Kidney capillary endothelial cell (primary cell): ENCODE measurements around the gene STK11IP.

ENCODE experiments used
- DNase-seq: peaks from one replicate; pipeline ENCODE4 v3.0.0-alpha.2; 2018; ENCODE audit warnings: low spot score

The STK11IP gene

DNA sequence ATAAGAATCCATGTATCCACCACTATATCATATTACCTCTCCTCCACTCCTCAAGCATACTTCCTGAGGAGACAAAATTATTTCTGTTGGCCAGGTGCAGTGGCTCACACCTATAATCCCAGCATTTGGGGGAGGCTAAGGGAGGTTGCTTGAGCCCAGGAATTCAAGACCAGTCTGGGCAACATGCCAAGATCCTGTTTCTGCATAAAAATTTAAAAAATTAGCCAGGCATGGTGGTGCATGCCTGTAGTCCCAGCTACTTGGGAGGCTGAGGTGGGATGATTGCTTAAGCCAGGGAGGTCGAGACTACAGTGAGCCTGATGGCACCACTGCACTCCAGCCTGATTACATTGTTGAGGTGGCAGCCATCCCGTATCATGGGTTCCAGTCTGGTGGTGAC lies 16.3 kb upstream of the STK11IP start:
- DNase-seq = no peak

DNA sequence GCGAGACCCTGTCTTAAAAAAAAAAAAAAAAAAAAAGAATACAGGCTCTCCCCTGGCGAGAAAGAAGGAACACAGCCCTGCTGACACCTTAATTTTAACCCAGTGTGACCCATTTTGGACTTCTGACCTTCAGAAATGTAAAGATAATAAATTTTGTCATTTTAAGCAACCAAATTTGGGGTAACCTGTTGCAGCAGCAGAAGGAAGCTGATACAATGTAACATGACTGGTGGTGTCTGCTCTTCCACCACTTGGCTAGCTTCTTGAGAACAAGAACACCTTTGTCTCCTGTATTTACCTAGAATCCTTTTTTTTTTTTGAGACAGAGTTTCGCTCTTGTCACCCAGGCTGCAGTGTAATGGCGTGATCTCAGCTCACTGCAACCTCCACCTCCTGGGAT lies 6.6 kb upstream of the STK11IP start:
- DNase-seq = no peak

DNA sequence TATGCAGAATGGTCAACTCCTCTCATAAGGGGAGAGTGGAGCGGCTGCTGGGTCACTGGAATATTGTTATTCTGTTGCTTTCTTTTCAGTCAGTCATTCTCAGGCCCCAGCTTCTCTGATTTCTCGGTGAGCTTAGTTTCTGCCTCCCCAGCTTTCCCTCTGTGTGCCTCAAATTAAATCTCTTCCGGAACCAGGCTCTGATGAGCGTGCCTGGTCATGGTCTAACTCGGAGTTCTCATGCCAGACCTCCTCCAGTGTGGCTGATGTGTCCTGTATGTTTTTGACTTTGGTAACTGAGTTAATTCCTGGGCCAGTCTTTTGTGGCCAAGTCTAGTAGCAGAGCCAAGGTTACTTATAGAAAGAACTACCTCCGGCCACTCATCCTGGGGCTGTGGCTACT lies 4.9 kb upstream of the STK11IP start:
- DNase-seq = no peak

DNA sequence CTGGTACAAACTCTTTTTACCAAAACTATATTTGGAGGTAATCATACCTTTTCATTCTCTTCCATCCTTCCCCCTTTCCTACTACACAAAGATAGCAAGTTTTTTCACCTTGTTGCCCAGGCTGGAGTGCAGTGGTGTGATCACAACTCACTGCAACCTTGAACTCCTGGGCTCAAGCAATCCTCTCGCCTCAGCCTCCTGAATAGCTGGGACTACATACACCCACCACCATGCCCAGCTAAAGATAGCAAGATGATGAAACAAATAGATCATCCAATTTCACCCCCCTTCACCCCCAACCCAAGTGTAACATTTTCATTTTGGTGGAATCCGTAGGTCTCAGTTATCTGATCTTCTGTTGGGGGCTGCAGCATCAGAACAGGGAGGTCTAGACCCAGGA lies 4.5 kb upstream of the STK11IP start:
- DNase-seq = no peak

DNA sequence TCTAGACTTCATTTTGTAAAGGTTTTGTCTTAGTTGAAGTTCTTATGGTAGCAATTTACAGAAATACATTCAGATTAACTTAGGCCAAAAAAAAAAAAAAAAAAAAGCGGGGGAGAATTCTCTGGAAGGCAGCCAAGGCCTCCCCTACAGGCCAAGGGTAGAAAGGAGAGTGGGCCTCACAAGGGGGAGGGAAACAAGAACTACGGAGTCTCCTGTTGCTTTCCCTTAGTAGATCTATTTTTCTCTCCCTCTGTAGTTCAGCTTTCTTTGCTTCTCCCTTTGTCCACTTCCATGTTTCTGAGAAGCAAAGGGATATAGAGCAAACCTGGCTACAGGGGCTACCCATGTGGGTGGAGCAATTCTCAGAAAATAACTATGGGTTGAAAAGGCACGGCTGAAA lies 2.4 kb upstream of the STK11IP start:
- DNase-seq = no peak

DNA sequence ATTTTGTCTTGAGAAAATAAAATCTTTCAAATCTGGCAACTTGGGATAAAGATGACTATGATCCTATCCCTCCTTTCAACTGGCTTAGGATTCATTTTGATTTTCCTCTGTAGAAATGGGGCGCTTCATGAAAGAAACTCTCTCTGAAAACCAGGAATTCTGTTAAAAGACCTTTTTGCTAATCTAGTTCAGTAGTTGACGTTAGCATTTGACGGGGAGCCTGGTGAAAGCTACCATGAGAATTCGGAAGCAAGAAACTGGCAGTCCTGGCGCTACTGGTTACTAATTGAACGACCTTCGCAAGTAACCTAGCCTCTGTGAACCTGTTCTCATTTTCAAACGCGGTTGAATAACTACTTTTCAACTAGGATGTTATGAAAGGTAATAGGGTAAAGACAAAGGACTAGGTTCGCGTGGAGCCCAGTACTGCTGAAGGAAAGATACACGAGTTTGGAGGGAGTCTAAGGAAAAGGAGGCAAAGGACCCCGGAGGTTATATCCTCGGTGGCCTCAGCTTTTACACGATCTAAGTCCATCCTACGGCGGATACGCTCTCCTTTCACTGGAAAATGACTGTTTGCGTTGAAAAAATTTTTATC lies 604 bp upstream of the STK11IP start:
- no peak for DNase-seq

DNA sequence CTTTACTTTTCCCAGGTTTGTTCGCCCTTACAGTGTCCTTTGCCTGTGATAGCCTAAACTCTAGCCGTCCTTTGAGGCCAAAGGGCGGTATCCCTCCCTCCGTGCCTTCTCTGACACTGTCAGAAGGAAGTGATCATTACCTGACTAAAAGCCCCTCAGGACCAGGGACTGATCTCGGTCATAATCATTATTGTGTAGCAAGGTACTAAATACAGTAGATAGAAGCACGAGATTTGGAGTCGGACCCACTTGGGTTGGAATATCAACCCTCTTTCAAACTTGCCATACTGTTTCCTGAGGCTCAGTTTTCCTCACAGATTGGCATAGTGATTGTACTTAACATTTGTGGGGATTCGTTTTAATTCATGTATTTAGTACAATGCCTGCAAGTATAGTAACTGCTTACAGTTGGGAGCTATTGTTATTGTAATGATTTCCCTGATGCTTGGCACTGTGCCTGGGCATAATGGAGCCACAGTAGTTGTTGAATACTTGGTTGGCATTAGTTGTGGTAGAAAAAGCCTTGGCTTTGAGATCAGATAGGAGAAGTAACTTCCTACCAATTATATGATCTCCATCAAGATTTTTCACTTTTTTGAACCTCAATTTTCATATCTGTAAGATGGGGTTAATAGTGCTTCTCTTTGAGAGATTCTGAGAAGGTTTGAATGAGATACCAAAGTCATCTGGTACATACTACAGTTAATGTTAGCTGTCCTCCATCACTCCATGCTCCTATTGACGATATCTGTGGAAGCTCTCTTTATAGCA lies 836 bp downstream of the STK11IP start:
- peak; percentile 15 for DNase-seq

DNA sequence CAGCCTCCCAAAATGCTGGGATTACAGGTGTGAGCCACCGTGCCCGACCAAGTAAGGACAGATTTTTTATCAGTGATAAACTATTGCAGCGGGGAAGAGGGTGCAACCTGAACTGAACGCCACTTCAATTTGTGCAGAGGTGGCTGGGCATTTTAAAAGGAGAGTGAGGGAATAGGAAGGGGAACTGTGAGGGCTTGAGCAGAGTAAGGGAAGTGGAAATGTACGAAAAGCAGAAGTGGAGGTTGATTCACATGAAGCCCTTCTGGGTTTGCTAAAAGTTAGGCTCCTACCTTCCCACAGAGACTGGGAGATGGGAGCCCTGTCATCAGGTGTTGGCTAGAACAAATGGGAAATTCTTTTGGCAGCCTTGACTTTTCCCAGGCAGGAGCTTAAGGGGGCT lies 6.1 kb downstream of the STK11IP start:
- DNase-seq = no peak

DNA sequence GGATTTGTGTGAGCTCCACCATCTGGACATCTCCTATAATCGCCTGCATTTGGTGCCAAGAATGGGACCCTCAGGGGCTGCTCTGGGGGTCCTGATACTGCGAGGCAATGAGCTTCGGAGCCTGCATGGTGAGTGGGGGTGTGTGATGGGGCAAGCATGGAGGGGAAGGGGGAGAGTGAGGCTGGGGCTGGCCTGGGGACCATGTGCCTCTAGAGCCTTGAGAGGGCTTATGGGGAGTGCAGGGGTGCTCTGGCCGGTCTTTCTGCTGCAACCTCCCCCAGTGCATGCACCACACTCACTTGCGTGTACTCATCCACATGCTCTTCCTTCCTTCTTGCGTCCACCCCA lies 7.9 kb downstream of the STK11IP start:
- DNase-seq = no peak

DNA sequence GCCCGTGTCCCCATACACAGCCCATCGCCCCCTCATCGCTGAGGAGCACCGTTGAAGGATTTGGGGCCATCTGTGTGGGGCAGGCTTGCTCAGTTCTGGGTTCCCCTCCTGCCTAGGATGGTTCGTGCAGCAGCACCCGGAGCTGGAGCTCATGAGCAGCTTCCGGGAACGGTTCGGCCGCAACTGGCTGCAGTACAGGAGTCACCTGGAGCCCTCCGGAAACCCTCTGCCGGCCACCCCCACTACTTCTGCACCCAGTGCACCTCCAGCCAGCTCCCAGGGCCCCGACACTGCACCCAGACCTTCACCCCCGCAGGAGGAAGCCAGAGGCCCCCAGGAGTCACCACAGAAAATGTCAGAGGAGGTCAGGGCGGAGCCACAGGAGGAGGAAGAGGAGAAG lies 10.3 kb downstream of the STK11IP start:
- no peak for DNase-seq

DNA sequence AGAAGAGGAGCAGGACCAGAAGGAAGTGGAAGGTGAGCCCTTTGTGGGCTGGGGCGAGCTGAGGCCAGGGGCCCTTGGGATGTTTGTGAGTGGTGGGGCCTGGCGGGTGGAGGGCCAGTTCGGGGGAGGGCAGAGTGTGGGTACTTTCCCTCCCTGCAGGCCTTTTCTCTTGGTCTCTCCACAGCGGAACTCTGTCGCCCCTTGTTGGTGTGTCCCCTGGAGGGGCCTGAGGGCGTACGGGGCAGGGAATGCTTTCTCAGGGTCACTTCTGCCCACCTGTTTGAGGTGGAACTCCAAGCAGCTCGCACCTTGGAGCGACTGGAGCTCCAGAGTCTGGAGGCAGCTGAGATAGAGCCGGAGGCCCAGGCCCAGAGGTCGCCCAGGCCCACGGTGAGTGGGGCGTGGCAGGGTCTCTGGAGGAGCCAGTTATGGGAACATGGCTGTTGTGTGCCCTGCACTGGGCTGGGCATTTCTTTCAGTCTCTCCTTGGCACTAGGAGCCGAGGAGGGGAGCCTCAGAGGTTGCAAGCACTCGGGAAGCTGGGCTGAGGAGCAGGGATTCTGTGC lies 10.8 kb downstream of the STK11IP start:
- no peak for DNase-seq

DNA sequence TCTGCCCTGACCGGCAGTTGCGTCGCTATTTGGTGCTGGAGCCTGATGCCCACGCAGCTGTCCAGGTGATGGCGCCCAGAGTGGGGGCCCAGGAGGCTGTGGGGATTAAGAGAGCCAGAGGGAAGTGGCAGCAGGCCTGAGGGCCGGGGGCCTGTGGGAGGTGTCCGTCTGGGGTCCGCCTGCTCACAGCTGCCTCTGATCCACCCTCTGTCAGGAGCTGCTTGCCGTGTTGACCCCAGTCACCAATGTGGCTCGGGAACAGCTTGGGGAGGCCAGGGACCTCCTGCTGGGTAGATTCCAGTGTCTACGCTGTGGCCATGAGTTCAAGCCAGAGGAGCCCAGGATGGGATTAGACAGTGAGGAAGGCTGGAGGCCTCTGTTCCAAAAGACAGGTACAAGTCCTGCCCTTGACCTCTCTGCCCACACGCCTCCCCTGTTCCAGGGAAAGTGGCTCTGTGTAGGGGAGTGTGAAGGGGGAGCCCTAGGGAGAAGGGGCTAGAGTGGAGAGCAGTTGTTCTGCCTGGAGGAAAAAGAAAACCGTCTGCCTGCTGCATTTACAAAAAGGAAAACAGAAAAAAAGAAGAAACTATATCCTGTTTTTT lies 11.6 kb downstream of the STK11IP start:
- no peak for DNase-seq

DNA sequence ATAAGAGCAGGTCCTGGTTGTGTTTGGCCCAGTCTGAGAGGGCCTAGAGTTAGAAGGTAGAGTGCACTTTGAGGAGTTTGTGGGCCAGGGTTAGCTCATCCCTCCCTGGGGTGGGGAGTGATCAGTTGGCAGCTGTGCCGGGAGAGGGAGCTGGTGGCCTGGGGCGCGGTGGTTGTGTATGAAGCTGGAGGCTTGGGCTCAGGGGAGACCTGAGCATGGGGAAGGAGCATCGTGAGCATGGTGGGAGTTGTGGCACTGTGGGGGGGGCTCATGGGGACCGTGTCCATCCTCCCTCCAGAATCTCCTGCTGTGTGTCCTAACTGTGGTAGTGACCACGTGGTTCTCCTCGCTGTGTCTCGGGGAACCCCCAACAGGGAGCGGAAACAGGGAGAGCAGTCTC lies 13.6 kb downstream of the STK11IP start:
- DNase-seq = no peak

DNA sequence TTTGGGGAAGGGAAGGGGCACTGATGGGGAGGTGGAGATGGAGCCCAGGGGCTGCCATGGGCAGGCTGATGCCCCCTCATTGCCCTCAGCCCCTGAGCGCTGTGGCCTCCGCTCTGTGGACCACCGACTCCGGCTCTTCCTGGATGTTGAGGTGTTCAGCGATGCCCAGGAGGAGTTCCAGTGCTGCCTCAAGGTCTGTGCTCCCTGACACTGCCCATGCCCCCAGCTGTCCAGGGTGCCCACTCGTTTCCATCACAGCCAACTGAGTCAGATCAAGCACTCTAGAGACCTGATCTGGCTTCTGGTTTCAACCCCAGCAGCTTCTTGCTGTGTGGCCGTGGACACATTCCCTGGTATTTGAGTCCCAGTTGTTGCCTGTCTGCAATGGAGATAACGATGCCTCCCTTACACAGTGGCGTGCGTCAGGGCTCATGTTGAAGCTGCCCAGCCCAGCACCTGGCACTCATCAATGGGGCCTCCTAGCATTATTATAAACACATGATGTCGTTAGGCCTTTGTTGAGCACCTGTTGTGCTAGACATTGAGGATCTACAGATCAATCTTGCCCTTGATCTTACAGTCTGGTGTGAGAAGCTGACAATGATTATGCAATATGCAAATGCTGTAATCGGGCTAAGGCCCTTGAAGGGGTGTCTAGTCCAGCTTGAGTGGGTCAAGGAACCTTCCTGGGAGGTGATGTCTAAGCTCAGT lies 14.4 kb downstream of the STK11IP start:
- no peak for DNase-seq

DNA sequence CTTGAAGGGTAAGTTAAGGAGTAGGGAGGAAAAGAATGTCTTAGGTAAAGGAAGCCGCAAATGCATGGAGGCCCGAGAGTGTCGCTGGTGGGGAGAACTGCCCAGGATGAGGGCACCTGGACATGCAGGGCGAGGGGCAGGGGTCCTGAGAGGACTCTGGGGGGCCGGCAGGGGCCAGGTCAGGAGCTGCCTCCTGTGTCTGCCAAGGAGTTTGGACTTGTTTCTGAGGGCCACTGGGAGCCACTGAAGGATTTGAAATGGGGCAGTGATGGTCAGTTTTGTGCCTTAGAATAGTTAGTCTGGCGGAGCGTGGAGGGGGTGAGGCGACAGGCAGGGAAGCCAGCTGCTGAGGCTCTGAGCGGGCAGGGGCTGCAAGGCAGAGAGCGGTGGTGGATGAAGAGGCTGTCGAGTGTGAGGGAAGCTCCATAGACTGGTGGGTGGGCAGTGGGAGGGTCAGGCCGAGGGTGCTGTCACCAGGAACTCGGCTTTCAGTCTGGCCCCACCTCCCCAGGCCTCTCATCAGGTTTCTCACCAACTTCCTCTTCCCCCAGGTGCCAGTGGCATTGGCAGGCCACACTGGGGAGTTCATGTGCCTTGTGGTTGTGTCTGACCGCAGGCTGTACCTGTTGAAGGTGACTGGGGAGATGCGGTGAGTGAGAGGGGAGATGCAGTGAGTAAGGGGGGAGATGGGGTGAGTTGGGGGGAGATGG lies 15.1 kb downstream of the STK11IP start:
- no peak for DNase-seq

DNA sequence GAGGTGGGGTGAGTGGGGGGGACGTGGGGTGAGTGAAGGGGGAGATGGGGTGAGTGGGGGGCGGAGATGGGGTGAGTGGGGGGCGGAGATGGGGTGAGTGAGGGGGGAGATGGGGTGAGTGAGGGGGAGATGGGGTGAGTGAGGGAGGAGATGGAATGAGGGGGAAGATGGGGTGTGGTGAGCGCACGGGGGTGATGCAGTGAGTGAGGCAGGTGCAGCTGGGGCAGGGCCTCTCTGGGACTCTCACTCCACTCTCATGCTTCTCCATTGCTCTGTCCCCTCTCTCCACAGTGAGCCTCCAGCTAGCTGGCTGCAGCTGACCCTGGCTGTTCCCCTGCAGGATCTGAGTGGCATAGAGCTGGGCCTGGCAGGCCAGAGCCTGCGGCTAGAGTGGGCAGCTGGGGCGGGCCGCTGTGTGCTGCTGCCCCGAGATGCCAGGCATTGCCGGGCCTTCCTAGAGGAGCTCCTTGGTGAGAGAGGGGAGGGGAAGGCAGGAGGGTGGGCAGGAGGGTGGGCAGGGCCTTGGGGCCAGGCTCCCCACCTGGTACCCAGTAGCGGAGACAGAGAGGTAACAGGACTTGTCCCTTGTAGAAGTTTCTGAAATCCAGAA lies 15.9 kb downstream of the STK11IP start:
- no peak for DNase-seq

DNA sequence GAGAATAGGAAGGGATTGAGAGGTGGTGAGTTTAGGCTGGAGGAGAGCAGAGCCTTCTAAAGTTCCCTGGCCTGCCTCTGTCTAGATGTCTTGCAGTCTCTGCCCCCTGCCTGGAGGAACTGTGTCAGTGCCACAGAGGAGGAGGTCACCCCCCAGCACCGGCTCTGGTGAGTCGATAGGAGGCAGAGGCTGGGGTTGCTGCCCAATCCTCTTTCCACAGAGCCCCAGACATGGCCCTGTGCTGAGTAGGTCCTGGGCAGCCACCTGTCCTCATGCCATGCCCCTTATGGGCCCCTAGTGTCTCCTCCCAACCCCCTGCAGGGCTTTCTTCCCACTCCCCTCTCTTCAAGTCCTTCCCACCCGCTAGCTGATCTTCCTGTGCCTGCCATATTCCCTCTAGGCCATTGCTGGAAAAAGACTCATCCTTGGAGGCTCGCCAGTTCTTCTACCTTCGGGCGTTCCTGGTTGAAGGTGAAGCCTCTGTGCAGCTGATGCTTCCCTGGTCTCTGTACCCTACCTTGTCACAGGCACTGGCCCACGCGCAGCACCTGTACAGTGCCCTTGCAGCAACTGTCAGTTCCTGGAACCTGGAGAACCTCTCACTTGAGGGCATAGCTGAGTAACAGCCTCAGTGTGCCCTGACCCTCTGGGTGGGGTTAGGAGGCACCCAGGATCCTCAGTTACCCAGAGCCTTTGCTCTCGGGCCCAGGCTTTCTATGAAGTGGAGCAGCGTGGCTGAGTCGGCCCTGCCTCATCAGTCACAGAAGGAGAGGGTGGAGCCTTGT lies 16.6 kb downstream of the STK11IP start:
- DNase-seq = no peak

DNA sequence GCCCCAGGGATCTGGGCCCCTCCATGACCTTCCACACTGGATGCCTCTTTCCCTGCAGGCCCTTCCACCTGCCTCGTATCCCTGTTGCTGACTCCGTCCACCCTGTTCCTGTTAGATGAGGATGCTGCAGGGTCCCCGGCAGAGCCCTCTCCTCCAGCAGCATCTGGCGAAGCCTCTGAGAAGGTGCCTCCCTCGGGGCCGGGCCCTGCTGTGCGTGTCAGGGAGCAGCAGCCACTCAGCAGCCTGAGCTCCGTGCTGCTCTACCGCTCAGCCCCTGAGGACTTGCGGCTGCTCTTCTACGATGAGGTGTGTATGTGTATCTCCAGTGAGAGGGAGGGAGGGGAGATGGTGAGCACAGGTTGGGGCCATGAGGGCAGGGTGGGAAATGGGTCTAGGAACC lies 17.4 kb downstream of the STK11IP start:
- no peak for DNase-seq

DNA sequence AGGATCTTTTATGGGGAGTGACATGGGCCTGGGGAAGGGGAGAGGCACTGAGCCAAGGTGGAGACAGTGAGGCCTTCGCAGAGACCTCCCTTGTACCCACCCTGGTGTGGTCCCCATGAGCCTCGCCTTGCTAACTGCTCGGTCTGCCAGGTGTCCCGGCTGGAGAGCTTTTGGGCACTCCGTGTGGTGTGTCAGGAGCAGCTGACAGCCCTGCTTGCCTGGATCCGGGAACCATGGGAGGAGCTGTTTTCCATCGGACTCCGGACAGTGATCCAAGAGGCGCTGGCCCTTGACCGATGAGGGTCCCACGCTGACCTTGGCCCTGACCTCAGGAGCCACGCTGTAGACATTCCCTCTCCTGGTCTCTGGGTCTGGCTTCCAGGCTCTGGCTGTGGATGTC lies 18.2 kb downstream of the STK11IP start:
- no peak for DNase-seq

DNA sequence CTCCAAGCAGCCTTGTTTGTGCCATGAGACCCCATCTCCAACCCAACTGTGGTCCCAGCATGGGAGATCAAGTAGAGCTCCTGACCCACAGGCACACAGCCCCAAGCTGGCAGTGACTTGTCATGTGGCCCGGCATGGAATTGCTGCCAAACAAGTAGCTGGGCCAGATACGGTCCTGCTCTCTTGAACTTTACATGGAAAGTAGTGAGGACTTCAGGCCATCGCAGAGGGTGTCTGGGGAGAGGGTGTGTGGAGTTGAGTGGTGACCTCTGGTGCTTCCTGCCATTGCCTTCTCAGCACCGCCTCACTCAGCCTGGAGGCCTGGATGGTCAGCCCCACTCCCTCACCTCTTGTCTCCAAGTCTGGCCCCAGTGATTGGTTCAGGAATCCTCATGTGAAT lies 18.9 kb downstream of the STK11IP start:
- DNase-seq = no peak

DNA sequence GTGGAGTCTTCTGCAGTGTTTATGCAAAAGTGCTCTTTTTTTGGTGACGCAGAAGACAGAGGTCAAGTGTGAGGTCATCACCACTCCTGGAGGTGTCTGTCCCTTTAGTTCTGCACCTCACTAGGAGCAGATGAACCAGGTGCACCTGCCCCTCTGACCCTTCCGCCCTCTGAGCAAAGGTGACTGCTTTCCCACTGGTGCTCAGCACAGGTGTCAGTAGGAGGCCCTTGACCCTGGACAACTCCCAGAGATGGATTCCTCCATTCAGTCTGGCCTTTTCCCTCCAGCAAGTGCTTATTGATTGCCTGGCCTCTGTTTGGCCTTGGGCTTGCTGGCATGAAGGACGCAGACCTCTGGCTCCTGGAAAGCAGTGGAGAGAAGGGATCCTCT lies 21.1 kb downstream of the STK11IP start:
- no peak for DNase-seq
